ENCODE data around the gene PRKAR2B. TPM values are rescaled to one million over a fixed set of nuclear protein-coding genes. Genes with fewer than 3 reads are reported as not detected.

The PRKAR2B gene
- total RNA-seq, 1 experiment from 2014 or later: 7.7 TPM

Other genes starting within 250 kb of the PRKAR2B start
- gene PIK3CG, start 179.4 kb upstream of the PRKAR2B start, total RNA-seq (2014; rRNA removed; shearing (Covaris generic)): 0.12 TPM in 1 of 2 replicates, not detected in the other
- gene HBP1, start 124.3 kb downstream of the PRKAR2B start, total RNA-seq (2014; rRNA removed; shearing (Covaris generic)): 61.5 and 73.1 TPM in 2 replicates

All from M059J (cell line).